Uterus (tissue), 2 donors: ENCODE measurements around the gene TMEM26.

Source experiments
- CTCF ChIP-seq, 4 experiments: fragments of 200-600 bp in 2 of 4; fragments of 450-650 bp in 2 of 4; sonication (generic) in 2 of 4; IDR thresholded peaks; one replicate each; pipeline ENCODE4 v1.5.1; 2016 to 2019; ENCODE audit warnings: antibody characterized with exemption in 4 of 4, mild to moderate bottlenecking in 2 of 4, moderate library complexity in 1 of 4
- POLR2A ChIP-seq, 2 donors: fragments of 450-650 bp; IDR thresholded peaks; one replicate each; pipeline ENCODE4 v1.6.1; 2016; ENCODE audit warnings: antibody characterized with exemption in 2 of 2, mild to moderate bottlenecking in 1 of 2, moderate library complexity in 1 of 2

DNA sequence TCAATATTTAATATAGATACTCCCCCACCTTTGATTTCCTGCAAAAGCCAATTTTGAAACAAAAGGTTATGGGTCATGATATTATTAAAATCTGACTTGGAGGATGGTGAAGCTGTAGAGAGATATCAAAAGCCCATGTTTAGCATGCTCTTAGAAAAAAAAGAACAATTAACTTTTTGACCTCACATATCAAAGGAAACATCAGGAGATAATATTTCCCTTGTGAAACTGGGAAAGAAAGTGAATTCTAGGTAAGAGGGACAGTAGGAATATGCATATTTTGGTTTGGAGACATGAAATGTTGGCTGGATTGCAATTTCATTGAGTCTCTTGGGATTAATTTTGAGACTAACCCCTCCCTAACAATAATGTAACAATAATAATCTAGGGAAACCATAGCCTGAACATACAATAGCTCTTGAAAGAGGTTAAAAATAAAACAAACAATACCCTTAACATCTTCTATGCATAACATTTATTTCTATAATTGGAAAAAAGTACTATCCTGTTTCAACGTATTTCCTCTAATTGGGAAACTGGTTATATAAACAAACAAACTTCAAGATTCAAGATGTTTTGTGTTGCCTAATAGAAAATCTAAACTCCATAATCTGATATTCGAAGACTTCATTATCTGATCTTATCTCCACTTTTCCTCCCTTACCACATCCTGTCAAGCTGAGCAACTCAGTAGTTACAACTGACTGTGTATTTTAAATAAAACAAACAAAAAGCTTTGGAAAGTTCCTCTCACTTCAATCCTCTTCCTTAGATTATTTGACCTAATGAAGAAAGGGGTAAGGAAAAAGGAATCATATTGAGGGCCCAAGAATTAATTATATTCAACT, 14.8 kb downstream of the TMEM26 start:
- no peak for TF ChIP-seq CTCF (IDR thresholded peaks at IDR 0.05)
- no peak for TF ChIP-seq POLR2A (IDR thresholded peaks at IDR 0.05)
